HG02973 (cell line): ENCODE results near the gene CBFA2T3.

Experiments used
- ATAC-seq: cut with Tn5 transposase; IDR thresholded peaks from one replicate; pipeline ENCODE4 v1.9.1; 2021; ENCODE audit warnings: moderate library complexity; ENCODE audit not compliant: unreplicated experiment

CBFA2T3 gene

GRCh38 chr16:88826070-88826840 is 150.8 kb downstream of the CBFA2T3 start:
- ATAC-seq = no peak

GRCh38 chr16:88825146-88825545 is 151.9 kb downstream of the CBFA2T3 start:
- ATAC-seq = no peak
